Fibroblast of mammary gland (primary cell): Measurements from ENCODE around the gene MSI2.

Experiments
- DNase-seq: peaks from one replicate; pipeline ENCODE4 v3.0.0-alpha.2; 2010; ENCODE audit warnings: low read depth
- H3K4me3 ChIP-seq: 2 replicates; pipeline ENCODE4 v1.5.1; 2011; ENCODE audit warnings: low read depth, mild to moderate bottlenecking, low read length, moderate library complexity; ENCODE audit not compliant: control insufficient read depth
- CTCF ChIP-seq: conservative IDR thresholded peaks from 2 replicates; pipeline ENCODE4 v1.5.1; 2011; ENCODE audit warnings: low read depth, low read length, inconsistent platforms; ENCODE audit not compliant: control insufficient read depth, insufficient read depth

MSI2 gene

GRCh38 chr17:57373756-57374155 is 117.4 kb downstream of the MSI2 start:
- no peak overlapping the region for H3K4me3 ChIP-seq
- no peak for TF ChIP-seq CTCF
- no peak for DNase-seq

GRCh38 chr17:57375040-57375769 is 118.9 kb downstream of the MSI2 start:
- no peak for TF ChIP-seq CTCF
- H3K4me3 ChIP-seq, result no peak overlapping the region
- no peak for DNase-seq

GRCh38 chr17:57375770-57376225 is 119.5 kb downstream of the MSI2 start:
- DNase-seq, result no peak
- no peak for TF ChIP-seq CTCF
- no peak overlapping the region for H3K4me3 ChIP-seq

- no peak for DNase-seq
- H3K4me3 ChIP-seq, result no peak overlapping the region
- no peak for TF ChIP-seq CTCF
These were observed 120.8 kb downstream of the MSI2 start for GRCh38 chr17:57377094-57377493.

GRCh38 chr17:57379237-57379894 is 123.0 kb downstream of the MSI2 start:
- no peak for DNase-seq
- TF ChIP-seq CTCF, result no peak

GRCh38 chr17:57379895-57380434 is 123.6 kb downstream of the MSI2 start:
- H3K4me3 ChIP-seq, result no peak overlapping the region
- no peak for TF ChIP-seq CTCF
- no peak for DNase-seq

More at GRCh38 chr17:57379237-57379894, 123.0 kb downstream of the MSI2 start:
- H3K4me3 ChIP-seq, result no peak overlapping the region
